NCI-H82 treated with DMSO at 0.1 percent for 48 hours (cell line): ENCODE results near the gene KBTBD3.

Experiments
- DNase-seq: peaks from one replicate; lab custom pipeline; 2025; ENCODE audit not compliant: unreplicated experiment; lab: John Stamatoyannopoulos, UW

Gene KBTBD3, protein sequence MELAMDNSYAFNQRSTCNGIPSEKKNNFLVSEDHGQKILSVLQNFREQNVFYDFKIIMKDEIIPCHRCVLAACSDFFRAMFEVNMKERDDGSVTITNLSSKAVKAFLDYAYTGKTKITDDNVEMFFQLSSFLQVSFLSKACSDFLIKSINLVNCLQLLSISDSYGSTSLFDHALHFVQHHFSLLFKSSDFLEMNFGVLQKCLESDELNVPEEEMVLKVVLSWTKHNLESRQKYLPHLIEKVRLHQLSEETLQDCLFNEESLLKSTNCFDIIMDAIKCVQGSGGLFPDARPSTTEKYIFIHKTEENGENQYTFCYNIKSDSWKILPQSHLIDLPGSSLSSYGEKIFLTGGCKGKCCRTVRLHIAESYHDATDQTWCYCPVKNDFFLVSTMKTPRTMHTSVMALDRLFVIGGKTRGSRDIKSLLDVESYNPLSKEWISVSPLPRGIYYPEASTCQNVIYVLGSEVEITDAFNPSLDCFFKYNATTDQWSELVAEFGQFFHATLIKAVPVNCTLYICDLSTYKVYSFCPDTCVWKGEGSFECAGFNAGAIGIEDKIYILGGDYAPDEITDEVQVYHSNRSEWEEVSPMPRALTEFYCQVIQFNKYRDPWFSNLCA

DNA sequence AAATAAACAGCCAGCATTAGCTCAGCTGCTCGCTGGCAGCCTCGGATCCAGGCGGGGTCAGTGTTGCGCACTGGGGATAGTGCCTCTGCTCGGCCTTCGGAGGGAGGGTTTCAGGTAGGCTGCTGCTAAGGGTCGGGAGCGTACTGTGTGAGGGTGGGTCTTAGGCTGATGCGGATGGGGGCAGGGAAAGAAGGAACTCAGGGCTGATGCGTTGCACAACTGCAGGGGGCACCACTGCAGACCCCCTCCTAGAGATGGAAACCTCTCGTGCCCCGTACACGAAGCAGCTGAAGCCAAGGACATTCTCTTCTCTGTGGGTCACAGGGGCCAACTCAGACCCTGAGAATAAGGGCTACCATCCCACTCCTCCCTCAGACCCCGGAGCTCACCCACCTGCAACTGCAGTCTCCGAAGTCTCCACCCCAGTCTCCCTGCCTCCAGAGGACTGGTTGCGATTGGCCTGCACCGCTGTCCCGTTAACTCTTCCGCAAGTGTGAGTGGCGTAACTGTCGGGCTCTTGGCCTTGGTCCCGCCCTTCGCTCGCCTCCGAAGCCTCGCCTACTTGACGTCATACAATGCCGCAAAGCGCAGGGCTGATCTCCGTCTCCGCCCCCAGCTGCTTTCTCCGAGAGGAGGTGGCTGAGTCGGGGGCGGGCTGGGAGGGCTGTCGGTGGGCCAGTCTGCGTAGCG, at the start of gene KBTBD3:
TSS of gene KBTBD3 (minus strand) at position 429 of the 690 bp plus-strand sequence. CDS start 18,250 bp downstream, outside the sequence.
- DNase-seq: peak; percentile 93

DNA sequence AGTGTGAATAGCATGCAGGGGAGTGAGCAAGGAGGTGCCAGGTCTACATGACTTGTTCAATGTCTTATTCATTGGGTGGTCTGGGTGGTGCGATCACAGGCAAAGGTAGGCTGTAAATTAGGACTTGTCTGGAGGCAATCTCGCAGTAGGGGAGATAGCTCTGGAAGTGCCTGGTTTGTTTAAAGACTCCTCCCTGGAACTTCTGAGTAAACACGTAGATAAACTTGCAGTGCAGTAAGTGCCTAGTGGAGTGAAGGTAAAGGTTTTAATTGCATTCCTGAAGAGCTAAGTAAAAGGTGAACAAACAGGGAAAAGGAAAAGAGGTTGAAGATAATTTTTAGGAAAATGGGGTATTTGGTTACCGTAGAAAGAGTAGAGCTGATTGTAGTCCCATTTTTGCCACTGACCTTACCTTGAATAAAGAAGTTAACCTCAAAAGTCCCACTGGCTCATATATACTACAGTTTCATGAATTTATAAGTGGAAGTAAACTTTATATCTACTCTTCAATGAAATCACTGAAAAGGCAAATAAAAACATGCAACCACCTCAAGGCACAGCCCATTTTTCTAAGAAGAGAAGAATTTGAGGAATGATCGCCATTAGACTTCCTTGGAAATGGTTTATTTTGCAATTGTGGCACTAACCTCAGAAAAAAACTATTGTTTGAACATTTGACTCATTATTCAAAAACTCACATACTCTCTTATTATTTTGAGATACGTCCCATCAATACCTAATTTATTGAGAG, 44.6 kb upstream of the KBTBD3 start:
- no peak for DNase-seq

DNA sequence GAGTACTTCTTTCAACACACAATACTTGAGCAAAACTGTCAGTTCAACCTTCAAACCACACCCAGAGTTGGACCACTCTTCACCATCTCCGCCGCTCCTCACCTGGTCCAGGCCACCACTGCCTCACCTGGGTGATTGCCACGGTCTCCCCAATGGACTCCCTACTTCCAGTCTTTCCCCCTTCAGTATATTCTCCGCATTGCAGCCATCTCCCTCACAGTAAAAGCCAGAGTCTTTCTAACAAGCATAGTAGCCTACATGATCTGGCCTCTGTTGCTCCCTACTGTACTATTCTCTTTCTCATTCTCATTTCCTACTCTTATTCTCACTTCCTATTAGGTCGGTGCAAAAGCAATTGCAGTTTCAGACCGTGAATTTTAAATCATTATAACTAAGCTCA, 28.8 kb upstream of the KBTBD3 start:
- no peak for DNase-seq

DNA sequence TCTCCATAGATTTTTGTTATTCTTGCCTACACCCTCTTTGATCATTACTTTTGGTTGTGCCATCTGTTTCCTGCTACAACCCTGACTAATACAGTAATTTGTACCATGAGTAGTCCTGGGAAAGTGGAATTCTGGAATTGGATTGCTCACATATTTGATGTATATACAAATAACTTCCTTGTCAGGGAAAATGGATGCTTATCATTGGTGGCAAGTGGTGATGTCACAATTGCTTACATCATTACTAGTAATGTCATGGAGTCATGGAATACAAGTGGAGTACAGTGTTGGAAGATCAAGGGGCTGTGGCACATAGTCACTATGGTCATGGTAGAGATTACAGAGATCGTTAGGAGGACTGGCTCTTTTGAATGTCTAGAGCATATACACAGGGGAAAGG, 24.7 kb upstream of the KBTBD3 start:
- no peak for DNase-seq

DNA sequence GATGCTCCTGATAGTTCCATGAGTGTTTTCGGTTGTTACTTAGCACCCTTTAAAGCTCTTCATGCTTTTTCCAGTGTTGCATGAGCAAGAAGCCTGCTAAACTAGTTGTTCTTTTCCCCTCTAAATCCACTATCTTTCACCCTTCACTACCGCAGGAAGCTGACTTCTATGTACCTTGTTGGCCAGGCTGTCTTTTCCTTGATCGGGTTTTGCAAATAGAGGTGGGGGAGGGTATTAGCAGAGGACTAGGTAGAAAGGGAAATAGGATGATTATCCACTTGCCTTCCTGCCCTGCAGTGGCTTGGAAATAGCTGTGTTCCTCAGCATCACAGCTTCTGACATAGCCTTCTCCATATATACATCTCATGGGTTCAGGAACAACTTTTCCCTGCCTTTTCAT, 24.2 kb upstream of the KBTBD3 start:
- no peak for DNase-seq

DNA sequence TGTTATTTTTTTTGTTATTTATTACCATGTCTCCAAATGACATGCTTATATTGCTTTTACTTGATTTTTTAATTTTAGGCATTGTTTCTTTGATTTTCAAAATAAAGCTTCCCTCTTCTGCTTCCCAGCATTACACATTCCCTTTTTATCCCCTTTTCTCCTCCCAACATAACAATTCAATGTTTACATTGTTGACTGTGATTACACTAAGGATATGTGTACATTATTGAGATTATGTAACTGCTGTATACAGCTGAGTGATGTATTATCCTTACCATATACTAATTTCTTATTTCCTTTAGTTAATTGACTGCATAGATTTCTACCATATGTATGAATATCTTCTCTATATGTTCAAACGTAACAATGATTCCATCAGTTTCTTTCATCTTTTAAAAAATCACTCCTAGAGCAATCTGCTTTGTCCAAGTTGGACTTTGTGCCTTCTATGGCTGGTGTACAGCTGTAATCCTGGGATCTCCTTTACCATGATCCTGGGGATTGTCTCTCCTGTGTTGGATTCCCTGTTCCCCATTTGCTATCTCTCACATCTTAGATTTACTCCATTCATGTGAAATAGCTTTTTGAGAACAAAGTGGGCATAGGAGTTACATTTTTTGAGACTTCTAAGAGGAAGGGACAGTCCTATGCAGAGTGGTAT, 21.9 kb upstream of the KBTBD3 start:
- no peak for DNase-seq

DNA sequence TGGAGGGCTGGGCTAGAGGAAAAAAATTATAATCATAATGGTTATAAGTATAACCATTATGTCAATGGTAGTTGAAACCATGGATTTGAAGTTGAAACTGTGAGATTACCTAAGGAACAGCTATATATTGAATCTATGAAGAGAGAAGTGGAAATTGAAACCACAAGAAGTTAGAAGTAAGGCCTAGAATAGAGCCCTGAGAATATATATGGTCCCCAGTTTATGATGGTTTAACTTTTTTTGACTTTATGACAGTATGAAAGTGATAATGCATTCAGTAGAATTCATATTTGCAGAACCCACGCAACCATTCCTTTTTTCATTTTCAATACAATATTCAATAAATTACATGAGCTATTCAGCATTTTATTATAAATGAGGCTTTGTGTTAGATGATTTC, 15.3 kb upstream of the KBTBD3 start:
- no peak for DNase-seq

DNA sequence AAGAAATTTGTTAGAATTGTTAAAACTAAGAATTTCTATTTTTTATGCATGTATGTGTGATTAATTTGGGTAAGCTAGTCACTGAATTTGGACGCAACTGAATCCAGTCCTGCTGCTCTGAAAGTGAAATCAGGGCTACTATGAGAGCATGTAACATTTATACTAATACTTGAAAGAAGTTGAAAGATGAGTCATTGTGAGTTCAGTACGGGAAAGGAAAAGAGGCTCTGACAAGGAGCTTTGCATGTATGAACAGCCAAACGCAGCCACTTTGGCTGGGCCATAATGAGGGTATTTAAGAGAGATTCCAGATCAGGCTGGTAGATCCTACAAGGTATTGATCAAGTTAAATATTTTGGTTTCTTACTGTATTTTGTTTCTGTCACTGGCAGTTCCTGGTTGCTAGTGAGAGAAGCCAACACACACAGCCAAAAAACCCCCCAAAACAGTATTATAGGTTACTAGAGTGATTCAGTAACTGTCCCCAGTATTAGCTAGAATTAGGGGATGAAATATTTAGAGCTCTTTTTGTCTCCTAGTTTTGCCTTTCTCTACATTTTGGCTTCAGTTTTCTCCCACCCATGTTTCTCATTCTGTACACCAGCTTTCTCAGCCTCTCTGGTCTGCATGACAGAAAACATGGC, 14.5 kb upstream of the KBTBD3 start:
- DNase-seq: no peak

DNA sequence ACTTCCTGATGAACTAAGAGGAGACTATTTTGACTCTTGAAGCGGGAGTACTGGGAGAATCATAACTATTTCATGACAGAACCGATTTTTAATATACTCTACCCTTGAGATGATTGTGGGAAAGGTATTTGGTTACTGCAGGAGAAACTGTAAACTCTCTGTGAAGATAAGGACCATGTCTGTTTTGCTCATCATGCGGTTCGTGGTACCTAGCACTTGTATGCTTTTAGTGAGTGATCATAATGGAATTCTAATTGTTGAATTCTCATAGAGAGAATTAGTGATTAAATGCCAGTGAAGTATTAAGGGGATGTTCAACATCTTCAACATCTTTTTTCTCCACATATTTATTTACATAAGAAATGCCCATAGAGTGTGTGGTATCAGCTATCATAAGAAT, 11.7 kb upstream of the KBTBD3 start:
- DNase-seq: no peak

DNA sequence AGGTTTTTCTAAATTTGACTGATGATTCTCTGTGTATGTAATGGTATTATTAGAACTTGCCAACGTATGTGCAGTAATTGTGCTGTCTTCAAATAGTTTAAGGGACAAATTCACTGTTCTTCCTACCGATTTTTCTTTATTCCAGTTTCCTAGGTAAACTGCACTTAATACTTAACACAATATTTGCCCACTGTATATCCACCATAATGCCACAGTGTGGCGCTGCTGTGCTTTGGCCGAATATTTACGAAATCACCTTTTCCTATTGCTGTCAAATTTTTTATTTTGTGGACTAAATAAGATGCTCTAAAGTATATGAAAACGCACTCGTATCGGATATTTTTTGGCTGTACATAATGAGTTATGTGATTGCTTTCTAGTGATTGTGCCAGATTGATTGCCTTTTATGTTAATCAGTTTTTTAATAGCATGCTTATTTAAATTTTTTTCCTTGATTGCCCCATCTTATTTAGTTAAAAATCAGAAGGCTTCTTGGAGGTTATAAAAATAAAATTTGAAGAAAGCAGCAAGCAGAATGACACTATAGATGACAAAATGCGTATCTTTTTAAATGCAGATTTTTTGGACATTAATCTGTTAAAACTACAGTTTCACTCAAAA, 10.8 kb upstream of the KBTBD3 start:
- DNase-seq: peak; percentile 8

DNA sequence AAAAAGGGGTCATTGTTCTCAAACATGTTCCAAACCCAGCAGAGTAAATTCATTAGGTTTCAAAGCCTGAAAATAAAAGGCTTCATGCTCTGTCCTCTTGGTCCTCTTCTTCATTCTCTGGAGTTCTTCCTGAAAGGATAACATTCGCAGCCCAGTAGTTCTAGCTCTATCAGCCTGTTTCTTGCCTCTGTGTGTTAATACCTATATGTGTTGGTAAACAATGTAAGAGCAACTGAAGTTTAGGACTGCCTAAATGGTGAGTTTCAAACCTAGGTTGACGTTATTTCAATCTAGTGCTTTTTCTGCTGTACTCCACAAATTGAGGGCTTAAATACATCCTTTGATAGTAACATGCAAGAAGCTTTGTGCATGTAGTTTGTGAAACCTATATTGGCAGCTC, 9.7 kb upstream of the KBTBD3 start:
- DNase-seq: no peak

DNA sequence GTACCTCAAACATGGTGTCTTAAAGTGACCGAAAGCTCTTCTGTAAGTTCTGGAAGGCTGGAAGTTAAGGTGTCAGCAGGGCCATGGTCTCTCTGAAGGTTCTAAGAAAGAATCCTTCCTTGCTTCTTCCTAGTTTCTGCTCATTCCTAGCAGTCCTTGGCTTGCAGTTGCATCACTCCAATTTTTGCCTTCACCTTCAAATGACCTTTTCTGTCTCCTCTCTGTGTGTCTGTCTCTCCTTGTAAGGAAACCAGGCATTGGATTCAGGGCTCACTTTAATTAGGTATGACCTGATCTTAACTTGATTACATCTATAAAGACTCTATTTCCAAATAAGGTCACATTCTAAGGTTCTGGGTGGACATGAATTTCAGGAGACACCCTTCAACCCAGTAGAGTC, 9.0 kb upstream of the KBTBD3 start:
- DNase-seq: no peak

DNA sequence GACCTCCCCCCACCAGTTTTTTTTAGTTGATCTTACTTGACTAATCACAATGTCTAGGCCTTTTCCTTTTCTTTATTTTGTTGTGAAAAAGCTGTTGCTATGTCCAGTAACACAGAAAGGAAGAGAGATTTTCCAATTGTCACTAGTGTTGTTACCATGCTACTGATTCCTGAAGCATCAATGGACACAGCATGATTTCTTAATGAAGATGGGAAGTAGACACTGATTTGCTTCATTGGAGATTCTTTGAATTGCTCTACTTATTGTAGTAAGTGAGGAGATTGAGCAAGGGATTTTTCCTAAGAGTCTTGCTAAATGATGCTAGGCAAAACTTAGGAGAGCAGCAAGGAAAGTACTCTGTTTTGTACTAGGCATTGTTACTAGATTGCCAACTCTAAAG, 4.9 kb upstream of the KBTBD3 start:
- no peak for DNase-seq

DNA sequence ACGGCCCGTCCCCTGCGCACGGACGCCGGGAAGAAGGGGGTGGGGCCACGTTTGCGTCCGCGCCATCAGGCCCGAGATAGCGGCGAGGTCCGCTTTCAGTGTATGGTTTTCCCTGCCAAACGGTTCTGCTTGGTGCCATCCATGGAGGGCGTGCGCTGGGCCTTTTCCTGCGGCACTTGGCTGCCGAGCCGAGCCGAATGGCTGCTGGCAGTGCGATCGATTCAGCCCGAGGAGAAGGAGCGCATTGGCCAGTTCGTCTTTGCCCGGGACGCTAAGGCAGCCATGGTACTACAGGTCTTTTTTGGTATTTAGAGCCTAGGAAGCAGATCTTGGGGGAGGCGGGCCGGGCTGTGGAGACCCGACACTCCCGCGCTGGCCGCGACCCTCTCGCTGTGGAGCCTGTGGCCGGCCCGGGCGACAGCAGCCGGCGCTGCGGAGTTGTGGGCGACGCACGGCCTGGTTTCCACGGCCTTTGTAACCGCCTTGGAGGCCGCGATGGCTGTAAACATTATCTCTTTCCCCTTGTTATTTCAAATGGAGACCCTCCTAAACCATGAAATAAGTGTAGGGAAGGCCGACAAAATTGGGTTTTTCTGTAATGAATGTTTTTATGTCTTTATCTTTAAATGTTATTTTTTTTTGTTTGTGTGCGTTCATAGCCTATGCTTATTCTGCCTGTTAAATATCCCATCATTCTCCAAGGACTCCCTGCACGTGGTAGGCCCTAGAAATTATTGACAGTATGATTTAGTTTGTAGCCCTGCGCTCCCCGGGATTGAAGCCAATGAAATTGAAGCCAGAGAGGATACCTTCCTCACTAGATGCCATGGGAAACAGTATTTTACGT, 685 bp upstream of the KBTBD3 start, which contains the start of gene AASDHPPT:
TSS of gene AASDHPPT (plus strand) at position 54 of the 847 bp plus-strand sequence. CDS start at position 103, 49 bp downstream.
- DNase-seq: peak; percentile 20

DNA sequence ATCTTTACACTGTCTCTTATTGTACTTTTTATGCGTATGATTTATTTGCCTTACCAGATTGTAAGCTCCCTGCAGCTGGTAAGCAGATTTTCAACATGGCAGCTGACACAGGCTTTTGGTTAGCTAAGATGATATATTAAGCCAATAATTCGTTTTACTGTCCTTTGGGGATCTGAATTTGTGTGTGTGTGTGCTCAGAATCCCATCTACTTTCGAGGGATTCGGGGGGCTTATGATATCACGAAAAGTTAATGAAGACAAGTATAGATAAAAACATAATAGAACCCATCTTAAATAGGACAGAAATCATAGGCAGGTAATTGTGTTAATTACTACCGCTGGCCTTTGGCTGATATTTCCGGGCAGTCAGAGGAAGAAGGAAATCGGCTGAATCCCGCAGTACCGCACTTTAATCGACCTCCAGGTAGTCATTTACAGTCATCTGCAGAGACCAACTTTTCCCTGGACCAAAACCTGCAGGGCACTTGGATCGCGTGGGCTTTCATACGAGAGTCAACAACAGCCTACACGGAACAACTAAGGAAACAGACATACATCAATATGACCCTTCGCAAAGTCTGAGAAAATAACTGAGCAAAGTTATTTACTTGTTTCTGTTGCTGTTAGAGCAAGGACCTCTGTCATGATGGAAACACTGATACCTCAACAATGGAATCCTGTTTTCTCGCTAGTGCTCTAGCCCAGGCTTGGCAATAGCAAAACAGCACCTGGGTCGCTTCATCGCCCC, 802 bp downstream of the KBTBD3 start:
- DNase-seq: peak; percentile 36

DNA sequence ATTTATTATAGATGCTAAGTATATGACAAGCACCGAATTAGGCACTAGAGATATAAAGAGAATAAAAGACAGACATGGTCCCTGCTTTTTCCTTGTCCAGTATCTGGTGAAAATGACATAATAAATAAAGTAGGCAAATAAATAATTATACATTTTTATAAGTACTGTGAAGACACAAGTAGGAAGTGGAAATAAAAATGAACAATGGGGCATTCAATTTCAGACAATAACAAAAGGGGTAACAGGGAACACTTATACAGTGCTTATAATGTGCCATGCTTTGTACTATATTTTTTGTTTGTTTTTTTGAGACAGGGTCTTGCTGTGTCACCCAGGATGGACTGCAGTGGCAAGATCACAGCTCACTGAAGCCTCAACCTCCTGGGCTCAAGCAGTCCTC, 4.3 kb downstream of the KBTBD3 start:
- DNase-seq: no peak

DNA sequence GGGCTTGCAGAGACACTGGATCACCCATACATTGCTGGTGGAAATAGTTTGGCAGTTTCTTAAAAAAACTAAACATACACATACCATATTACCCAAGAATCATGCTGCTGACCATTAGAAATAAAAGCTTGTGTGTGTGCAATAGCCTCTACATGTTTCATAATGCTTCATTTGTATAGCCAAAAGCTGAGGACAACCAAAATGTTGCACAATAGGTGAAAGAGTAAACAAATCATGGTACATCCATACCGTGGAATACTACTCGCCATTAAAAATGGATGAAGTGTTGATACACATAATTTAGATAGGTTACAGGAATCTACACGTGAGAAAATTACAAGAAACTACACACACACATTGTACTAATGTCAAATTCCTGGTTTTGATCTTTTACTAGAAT, 6.5 kb downstream of the KBTBD3 start:
- DNase-seq: no peak

DNA sequence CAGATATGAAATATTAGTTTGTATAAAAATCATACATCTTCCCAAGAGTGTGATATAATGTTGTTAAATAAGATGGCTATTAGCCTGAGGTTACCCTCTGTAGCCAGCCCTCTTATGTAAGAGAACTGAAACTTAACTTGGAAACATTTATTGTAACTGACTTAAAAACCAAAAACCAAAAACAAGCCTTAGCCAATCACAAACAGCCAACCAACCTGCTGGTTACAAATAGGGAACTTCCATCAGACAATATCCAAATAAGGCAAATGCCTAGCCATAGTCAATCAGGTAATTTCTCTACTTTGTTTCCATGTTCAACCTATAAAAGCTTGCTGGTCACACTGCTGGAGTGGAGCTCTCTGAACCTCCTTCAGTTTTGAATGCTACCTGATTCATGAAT, 14.1 kb downstream of the KBTBD3 start:
- no peak for DNase-seq
